Measurements from ENCODE around the gene CYB561A3. TPM values are rescaled to one million over a fixed set of nuclear protein-coding genes. Genes with fewer than 3 reads are reported as not detected.

Gene CYB561A3
- total RNA-seq, 6 experiments from 2014 or later = 38.7 to 52.8 (median 46.7) TPM

GRCh38 chr11:61358566-61358965 lies 3.1 kb downstream of the CYB561A3 start:
- H3K36me3 Mint-ChIP-seq (ENCODE audit: low read depth) = peaks cover 15% of the 10 kb centered on the region
- no peaks in the 10 kb centered on the region; the same call in 1 of the 2 replicates for H3K9me3 Mint-ChIP-seq
- no peak overlapping the region for H3K27ac Mint-ChIP-seq
- DNase-seq = no peak
- H3K4me1 Mint-ChIP-seq (ENCODE audit: low read depth) = peaks cover 30% of the 10 kb centered on the region
- TF ChIP-seq CTCF (IDR thresholded peaks at IDR 0.05) = no peak
- no peaks in the 10 kb centered on the region for H3K27me3 Mint-ChIP-seq (ENCODE audit: insufficient read depth)
- H3K4me3 Mint-ChIP-seq = no peak overlapping the region

GRCh38 chr11:61357894-61358239 lies 3.8 kb downstream of the CYB561A3 start:
- Mint-ChIP-seq H3K36me3 (ENCODE audit: low read depth) (peaks cover 16% of the 10 kb centered on the region), H3K27me3 (ENCODE audit: insufficient read depth) (no peaks in the 10 kb centered on the region), H3K9me3 (no peaks in the 10 kb centered on the region; the same call in 1 of the 2 replicates), H3K4me3 (no peak overlapping the region), H3K27ac (no peak overlapping the region), H3K4me1 (ENCODE audit: low read depth) (peaks cover 23% of the 10 kb centered on the region)
- no peak for TF ChIP-seq CTCF (IDR thresholded peaks at IDR 0.05)
- no peak for DNase-seq

GRCh38 chr11:61357233-61357893 lies 4.3 kb downstream of the CYB561A3 start:
- no peak for TF ChIP-seq CTCF (IDR thresholded peaks at IDR 0.05)
- Mint-ChIP-seq H3K4me1 (ENCODE audit: low read depth) (peaks cover 18% of the 10 kb centered on the region), H3K9me3 (no peaks in the 10 kb centered on the region; the same call in 1 of the 2 replicates), H3K27me3 (ENCODE audit: insufficient read depth) (no peaks in the 10 kb centered on the region), H3K36me3 (ENCODE audit: low read depth) (peaks cover 14% of the 10 kb centered on the region), H3K4me3 (no peak overlapping the region), H3K27ac (no peak overlapping the region)
- DNase-seq = no peak

DNA sequence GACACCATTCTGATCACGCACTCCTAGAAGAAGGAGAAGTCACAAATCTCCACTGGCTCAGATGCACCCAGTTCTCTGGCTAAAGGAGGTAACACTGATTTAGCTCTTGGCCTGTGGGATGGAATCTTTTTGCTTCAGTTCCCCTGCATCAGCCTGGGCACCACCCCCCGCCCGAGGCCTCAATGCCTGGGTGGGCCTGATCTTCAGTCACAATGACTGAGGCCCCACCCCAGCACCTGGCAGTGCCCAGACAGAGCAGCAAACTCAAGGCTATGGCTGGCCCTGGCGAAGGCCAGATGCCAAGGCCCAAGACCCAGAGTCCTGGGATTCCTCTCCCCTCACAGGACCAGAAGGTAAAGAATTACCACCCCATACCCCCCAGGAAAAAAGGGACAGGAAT lies 5.0 kb downstream of the CYB561A3 start:
- Mint-ChIP-seq H3K4me3 (no peak overlapping the region), H3K4me1 (ENCODE audit: low read depth) (peaks cover 18% of the 10 kb centered on the region)
- no peak for TF ChIP-seq CTCF (IDR thresholded peaks at IDR 0.05)

DNA sequence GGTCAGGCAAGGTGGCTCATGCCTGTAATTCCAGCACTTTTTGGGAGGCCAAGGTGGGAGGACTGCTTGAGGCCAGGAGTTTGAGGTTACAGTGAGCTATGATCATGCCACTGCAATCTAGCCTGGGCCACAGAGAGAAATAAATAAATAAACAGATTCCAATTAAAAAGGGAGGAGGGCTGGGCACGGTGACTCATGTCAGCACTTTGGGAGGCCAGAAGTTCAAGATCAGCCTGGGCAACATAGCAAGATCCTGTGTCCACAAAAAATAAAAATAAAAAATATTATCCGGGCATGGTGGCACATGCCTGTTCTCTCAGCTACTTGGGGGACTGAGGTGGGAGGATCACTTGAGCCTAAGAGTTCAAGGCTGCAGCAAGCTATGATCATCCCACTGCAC lies 7.5 kb downstream of the CYB561A3 start:
- DNase-seq = no peak
- no peak overlapping the region for H3K27ac Mint-ChIP-seq
- H3K9me3 Mint-ChIP-seq = no peaks in the 10 kb centered on the region
- peaks cover 11% of the 10 kb centered on the region for H3K36me3 Mint-ChIP-seq (ENCODE audit: low read depth)
- H3K4me3 Mint-ChIP-seq = no peak overlapping the region
- no peaks in the 10 kb centered on the region for H3K27me3 Mint-ChIP-seq (ENCODE audit: insufficient read depth)
- H3K4me1 Mint-ChIP-seq (ENCODE audit: low read depth) = peaks cover under 1% of the 10 kb centered on the region; the same call in 1 of the 2 replicates
- TF ChIP-seq CTCF (IDR thresholded peaks at IDR 0.05) = no peak

More for the DNA sequence above, 5.0 kb downstream of the CYB561A3 start:
- DNase-seq = no peak
- Mint-ChIP-seq H3K9me3 (no peaks in the 10 kb centered on the region), H3K27me3 (ENCODE audit: insufficient read depth) (no peaks in the 10 kb centered on the region), H3K27ac (no peak overlapping the region), H3K36me3 (ENCODE audit: low read depth) (peaks cover 11% of the 10 kb centered on the region)
